DMS53 treated with DMSO at 0.1 percent for 48 hours (cell line): ENCODE results near the gene METTL25B.
A peak's percentile ranks its signal among the peaks of the same experiment; 100 is the strongest.

ENCODE experiments used
- DNase-seq: peaks from one replicate; lab custom pipeline; 2025; ENCODE audit not compliant: unreplicated experiment; lab: John Stamatoyannopoulos, UW

METTL25B gene

DNA sequence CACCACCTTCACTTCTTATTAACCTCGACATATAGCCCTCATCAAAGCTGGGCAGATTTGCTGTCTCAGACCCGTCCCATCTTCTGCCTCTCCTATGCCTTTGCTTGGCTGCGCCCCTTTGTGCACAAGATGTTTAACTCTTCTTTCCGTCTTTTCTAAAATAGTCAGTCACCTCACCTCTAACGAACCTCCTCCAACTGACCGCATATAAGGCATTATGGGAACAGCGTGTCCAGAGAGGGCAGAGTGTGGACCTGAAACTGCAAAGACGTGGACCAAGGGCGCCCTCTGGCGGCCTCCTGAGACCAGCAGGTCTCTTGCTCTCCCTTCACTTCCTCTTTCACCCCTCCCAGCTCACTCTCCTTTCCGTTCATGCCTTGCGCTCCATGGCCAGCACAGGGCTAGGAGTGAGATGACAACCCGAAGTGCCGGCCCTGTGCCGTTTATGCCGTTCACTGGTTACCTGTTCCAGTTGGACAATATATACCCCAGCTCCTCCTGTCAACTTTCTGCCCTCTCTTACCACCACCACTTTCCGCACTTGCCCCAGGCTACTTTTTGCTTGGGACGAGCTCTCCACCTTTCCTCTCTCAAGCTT is 2.5 kb upstream of the METTL25B start:
- DNase-seq = peak; percentile 95

DNA sequence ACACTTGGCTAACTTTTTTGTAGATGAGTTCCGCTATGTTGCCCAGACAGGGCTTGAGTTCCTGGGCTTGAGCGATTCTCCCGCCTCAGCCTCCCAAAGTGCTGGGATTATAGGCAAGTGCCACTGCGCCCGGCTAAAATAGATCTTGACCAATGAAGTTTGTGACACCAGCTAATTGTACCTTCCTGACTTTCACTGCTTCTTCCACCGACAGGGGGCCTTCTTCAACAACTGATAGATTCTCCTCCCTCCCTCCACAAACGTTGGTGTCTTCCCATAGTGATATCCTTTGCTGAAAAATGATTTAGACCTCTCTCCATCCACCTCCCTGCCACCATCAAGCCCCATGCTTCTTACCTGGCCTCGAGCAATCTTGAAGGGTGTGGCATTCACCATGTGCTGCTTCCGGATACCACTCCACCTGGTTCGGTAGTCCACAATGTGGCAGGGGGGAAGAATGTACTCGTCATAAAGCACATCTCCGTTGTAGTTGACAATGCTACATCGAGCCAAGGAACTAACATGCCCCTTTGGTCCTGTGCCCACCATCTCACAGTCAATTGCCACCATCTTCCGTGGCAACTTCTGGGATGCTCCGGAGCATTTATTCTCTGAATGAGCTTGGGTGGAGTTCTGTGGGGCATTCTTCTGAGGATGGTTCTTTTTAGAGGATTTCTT is 1.6 kb upstream of the METTL25B start:
- peak; percentile 38 for DNase-seq

DNA sequence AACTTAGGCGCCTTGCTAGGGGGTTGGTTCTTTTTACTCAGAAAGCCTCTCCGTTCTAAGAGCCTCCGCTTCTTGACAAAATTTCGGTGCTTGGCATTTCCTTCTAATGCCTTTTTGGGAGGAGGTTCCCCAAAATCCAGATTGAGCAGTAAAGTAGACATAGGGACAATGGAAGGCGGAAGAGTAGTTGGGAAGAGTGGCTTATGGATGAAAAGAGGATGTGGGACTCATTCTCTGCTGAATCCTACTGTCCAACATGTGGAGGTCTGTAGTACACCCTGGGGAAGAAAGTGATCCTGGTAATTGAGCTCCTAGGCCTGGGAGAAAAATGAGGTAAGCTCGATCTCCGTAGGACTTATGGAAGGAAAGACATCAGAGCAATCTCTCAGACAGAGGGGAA is 777 bp upstream of the METTL25B start:
- DNase-seq = no peak

DNA sequence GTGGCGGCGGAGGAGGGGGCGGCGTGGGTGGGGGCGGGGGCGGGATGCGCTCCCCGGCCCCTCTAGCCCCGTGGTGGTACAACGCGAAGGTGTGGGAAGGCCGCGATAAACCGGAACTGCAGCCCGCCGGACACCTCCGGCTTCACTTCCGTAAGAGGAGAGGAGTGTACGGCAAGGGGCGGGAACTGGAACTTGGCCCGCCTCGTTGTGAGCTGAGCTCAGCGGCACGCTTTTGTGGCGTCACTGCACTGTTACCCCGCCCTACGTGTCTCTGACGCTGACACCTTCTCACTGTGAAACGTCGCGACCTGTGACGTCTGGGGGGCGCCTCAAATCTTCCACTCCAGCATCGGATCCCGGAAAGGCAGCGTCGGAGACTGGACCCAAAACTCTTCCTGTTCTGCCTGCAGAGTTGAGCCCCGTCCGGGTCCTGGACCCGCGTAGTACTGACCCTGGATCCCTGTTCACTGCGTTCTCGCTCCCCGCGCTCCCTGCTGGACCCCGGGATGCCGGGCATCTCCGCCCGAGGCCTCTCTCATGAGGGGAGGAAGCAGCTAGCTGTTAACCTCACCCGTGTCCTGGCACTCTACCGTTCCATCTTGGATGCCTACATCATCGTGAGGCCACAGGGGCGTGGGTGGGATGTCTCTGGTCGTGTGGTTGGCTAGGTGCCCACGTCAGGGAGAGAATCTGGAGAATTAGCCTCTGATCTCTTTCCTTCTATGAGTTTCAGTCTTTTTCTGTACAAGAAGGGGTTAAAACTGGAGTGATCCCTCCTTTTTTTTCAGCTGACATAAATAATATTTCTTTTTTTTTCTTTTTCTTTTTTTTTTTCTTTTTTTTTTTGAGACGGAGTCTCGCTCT is 562 bp downstream of the METTL25B start, which contains the start of gene ISG20L2:
Gene ISG20L2 (minus strand): TSS at position 168 of the 864 bp plus-strand sequence. CDS start 1,114 bp downstream, outside the sequence.
- peak; percentile 95 for DNase-seq

DNA sequence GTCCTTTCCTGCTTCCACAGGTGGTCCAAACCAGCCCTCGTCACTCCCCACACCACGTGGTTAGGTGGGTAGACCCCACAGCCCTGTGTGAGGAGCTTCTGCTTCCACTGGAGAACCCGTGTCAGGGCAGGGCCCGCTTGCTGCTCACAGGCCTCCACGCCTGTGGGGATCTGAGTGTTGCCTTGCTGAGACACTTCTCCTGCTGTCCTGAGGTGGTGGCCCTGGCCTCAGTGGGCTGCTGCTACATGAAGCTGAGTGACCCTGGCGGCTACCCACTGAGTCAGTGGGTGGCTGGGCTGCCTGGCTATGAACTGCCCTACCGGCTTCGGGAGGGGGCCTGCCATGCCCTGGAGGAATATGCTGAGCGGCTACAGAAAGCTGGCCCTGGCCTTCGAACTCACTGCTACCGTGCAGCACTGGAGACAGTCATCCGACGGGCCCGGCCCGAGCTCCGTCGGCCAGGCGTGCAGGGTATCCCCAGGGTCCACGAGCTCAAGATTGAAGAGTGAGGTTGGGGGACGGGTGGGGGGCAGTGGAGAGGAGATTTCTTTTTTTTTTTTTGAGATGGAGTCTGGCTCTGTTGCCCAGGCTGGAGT is 5.8 kb downstream of the METTL25B start:
- DNase-seq = no peak

DNA sequence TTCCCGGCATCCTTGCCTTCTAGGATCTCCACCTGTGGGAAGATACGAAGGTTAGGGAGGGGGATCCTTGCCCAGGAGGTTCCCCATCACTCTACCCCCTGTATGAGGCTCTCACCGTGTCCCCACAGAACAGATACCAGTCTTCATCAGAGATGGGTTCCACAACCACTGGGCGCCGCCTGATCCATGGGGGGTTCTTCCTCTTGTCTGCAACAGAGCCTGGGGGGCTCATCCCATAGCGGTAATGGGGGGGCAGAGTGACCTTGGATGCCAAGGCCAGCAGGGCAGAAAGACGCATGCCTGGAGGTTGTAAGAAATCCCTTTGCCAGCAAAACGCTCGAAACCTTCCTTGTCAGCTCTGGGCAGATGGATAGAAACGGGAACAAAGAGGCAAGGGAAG is 10.1 kb downstream of the METTL25B start:
- no peak for DNase-seq

DNA sequence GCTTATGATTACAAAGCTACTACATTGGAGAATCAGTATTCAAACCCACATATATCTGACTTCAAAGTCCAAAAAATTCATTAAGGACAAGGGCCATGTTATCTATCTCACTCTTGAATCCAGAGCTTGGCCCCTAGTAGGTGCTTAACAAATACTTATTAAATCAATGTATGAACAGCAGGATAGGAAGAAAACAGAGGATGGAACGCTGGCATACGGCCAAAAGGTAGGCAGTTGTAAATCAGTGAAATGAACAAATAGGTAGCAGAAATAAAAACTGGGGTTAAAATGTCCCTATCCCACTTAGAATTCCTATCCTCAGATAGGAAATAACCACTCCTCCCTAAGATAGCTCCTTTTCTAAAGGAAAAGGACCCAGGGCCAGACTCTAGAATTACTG is 10.6 kb downstream of the METTL25B start:
- no peak for DNase-seq

DNA sequence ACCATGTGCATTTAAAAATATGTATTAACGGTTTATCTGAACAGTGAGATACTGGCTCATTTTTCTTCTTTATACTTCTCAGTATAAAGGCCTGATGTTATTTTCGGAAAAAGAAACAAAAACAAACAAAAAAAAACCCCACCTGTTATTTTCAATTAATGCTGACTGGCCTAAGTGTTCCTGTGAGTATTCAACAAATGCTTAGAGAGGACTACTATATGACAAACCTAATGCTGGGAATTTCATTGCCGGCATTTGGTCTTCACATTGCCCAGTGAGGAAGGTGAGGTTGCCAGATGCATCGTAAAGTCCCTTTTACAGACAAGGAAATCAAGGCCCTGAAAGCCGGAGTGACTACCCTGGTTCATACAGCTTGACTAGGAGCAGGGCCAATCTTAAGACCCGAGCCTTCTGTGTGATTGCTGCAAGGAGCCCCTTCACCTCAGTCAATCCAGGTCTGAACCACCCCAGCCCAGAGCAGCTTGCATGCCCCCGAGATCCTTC is 12.0 kb downstream of the METTL25B start:
- peak; percentile 27 for DNase-seq

DNA sequence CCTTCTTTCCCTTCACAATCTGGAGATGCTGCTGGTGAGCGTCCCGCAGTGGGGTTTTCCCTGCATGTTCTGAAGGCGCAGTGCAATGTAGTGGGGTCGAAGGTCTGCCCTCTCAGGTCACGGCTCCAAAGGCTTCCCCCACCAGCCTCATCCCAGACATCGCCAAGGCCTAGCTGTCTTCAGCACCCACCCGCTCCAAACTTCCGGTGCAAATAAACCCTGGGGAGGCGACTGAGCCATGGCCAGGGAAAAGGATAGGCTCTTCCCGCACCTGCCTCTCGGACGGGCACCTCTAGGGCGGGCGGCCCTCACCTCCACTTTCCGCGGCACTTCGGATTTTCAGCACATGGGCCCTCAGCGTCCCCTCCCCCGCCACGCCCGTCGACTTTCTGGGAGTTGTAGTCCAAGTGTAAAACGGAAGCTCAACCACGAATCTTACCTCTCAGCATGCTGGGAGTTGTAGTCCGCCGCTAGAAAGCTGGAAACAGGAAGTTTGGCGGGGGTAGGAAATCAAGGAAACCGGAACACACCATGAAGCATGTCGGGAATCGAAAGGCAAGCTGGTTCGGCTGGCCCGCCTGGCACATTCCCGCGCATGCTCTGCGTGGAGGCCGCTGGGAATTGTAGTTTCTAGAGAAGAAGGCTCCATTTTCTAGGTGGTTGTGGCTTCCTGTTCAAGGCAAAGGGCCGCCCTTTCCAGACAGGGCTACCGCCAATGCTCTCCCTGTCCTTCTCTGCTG is 12.6 kb downstream of the METTL25B start, which contains the start of gene MRPL24:
Gene MRPL24 (minus strand): TSS at position 348 of the 740 bp plus-strand sequence. CDS start 2,384 bp downstream, outside the sequence.
- DNase-seq = peak; percentile 99

DNA sequence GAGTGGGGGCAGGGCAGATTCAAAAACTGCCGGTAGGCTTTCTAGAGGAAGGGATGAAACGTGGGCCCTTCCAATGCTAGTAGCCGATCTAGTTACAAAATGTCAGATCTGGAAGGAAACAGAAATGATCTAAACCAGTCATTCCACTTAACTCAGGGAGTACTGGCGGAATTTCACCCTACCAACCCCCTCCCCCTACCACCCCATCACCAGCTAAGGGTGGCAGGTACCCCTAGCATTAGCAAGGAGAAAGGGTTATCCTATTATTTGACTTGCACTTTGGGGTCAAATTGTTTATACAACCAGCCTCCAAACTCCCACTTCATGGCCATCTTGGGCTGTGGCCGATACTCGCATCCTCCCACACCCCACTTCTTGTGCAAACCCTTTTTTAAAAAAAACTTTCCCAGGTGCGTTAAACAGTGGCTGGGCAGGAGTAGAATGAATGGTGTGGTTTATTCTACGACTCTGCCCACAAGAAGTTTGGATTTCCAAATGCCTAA is 13.3 kb downstream of the METTL25B start:
- DNase-seq = no peak

DNA sequence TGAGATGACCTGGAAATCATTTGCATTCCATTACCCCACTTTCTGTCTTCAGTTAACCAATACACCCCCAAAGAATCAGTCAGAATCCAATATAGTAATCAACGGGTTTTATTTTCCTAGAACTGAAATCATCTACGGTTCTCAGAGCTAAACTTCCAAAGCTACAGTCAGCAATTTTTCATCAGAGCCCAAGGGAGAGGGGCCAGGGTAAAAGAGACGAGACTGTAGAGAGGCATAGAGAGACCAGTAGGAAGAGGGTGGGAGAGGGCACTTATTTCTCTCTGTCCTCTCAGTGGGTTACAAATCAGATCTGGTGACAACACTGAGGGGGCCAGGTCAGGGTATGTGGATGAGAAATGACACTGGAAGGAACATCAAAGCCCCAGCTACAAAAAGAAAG is 13.7 kb downstream of the METTL25B start:
- no peak for DNase-seq

DNA sequence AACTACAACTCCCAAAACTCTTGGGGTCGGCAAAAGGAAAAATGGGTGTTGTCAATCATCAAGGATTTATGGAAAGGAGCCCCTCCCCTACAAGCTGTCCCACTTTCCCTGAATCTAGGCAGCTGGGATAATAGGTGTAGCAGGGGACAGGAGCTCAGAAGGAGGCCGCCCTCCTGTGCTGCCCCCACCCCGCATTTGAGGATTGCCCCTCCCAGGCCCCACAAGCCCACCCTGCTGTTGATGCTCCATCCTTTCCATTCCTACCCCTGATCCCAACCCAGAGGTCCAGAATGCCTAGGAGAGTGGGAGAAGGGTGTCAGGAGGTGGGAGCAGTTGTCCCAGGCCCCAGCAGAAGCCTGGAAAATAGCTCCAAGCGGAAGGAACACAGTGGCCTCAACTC is 14.5 kb downstream of the METTL25B start:
- DNase-seq = no peak

DNA sequence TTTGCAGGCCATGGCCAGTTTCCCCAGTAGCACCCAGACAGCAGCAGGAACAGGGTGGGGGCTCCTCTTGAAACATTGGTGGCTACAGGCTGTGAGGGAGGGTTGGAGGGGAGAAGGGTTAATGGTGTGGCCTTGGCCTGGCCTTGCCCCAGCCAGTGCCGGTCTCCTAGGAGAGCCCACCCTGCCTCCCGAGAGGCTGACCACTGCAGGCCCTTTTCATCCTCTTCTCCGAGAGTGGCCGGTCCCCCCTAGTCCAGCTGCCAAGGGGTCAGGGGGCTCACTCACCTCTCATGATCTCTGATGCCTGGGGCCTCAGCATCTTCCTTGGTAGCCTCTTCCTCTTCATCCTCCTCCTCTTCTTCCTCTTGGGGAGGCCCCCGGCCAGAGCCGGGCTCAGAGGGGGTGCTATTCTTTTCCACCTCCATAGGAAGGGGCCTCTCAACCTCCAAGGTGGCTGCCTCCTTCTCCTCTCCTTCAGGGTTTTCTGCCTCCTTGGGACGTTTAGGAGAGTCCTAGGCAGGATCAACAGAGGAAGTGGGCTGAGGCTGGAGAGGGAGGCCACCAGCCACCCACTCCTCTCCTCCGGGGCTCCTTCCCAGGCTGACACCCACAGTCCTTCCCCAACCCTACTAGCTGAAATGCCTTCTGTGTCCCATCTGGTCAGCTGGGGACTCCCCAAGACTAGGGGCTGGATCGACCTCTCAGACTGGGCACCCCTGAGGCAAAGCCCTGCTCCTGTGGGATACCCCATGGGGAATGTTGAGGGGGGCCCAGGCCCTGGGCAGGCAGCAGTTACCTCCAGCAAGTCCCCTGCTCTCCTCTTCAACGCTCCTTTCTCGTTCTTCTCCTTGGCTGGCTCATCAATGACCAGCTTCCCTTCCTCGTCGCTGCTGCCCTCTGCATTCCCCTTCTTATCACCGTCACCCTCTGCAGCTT is 15.4 kb downstream of the METTL25B start:
- no peak for DNase-seq

DNA sequence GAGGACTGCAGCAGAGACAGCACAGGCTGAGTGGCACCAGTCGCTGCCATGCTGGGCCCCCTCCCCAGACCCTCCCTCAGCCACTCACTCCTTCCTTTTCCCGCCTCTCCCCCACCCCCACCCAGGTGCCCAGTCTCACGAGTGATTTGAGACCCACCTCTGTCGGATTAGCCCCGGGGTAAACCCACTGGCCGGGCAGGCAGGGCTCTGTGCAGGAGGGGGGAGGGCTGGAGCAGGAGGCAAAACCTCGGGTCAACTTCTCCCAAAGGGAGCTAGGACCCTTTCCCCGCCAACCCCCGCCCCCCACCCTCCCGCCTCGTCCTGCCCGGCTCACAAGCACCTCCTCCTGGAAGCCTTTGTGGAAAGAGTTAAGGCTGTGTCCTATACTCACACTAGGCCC is 16.1 kb downstream of the METTL25B start:
- DNase-seq = no peak

DNA sequence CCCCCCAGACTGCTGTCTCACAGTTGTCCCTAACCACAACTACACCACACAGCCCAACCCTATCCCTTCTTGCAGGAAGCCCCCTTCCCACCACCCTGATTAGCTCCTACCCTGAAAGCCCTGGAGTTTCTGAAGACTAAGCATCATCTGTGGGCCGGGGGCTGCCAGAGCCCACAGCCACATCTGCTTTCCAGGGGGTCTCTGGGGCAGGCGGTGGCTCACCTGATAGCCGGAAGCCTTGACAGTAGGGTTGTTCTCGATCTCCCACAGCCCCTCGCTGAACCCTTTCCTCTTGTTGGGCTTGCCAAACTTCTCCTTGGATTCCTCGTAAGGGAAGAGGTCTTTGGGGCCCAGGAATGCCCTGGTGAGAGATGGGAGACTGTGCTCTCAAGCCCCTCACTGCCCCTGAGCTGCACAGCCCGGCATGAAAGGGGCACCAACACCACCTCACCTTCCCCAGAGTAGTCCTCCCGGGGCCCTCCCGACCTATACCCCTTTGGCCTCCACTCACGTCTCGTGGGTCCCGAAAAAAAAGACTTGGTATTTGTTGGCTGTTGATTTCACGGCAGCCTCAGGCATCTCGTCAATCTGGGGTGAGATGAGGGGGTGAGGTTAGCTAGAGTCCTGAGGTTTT is 16.6 kb downstream of the METTL25B start:
- no peak for DNase-seq

DNA sequence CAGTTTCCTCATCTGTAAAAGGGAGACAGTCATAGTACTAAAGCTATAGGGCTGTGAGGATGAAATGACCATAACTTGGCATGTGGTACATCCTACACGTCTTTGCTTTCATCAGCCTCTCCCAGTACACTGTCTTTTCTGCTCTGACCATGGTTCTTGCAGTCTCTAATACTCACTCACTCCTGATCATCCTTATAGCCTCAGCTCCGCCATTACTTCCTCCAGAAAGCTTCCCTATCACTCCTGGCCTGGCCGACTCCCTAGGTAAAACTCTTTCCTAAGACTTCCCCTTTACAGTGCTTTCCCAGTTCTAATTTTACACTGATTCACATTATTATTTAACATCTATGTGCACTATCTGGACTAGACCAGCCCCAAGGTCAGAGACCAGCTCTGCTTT is 17.6 kb downstream of the METTL25B start:
- no peak for DNase-seq

DNA sequence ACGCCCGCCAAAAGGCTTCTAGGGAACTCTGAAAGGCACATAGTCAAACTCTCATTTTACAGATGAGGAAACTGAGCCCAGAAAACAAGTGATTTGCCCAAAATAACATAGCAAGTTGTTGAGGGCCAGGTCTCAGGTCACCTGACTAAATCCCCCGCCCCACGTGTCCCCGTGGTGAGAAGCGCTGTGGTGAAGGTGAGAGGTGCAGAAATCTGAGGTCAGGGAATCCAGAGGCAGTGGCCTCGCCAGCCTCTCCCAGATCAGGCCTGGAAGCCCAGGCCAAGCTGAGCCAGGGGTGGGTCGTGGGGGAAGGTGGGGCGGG is 18.1 kb downstream of the METTL25B start:
- DNase-seq = no peak

DNA sequence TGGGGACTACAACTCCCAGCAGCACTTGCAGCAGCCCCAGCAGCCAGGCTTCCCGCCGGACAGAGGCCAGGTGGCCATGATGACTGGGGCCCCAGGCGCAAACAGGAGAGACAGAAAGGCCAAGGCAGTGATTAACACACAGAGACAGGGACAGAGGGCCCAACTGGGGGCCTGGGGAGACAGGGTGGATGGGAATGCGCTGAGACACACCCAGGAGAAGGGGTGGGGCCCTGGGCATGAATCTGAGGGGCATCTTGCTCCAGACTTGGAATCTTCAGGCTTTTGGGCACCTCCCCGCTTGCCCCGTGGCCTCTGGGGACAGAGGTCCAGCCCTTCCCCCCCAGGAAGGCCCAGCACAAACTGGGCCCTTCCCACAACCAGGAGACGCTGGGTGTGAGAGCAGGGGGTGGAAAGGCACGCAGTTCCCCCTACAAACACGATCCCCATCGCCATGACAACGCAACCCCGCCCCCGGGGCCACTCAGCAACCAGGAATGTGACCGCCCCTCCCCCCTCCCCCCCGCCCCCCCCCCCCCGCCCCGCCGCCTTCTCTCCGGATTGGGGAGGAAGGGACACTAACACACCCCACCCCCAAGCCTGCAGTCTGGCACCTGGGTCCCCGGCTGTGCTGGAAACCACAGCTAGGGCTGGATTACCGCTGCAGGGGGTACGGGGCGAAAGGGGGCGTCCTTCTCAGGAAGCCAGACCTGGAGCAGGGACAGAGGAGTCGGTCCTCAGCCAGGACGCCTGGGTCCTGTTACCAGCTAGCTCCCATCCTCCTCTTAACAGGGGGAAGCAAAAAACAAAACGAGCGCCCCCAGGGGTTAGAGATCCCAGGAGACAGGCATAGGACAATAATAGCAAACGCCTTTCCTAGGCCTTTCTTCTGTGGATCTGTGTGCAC is 18.7 kb downstream of the METTL25B start:
- DNase-seq = peak; percentile 35
